Fibroblast of lung (primary cell): ENCODE measurements around the gene CCDC88C. TPM values are rescaled to one million over a fixed set of nuclear protein-coding genes. Genes with fewer than 3 reads are reported as not detected.

Experiments
- DNase-seq, 2 donors: peaks; one replicate each; pipeline versions ENCODE4 v3.0.0 to v3.0.0-alpha.2; 2010; ENCODE audit warnings: low read depth in 2 of 2
- H2AFZ ChIP-seq: 2 replicates; pipeline ENCODE4 v1.5.1; 2012; ENCODE audit warnings: low read length, control low read depth, inconsistent platforms
- H3K27ac ChIP-seq: 2 replicates; pipeline ENCODE4 v1.5.1; 2011; ENCODE audit warnings: low read length, control low read depth; ENCODE audit not compliant: insufficient read depth
- H3K27me3 ChIP-seq: 2 replicates; pipeline ENCODE4 v1.5.1; 2011; ENCODE audit warnings: mild to moderate bottlenecking, low read length; ENCODE audit not compliant: control insufficient read depth, insufficient read depth
- H3K36me3 ChIP-seq: 2 replicates; pipeline ENCODE4 v1.5.1; 2011; ENCODE audit warnings: low read length; ENCODE audit not compliant: control insufficient read depth, insufficient read depth
- H3K4me1 ChIP-seq: 2 replicates; pipeline ENCODE4 v1.5.1; 2011; ENCODE audit warnings: low read length; ENCODE audit not compliant: control insufficient read depth, insufficient read depth; ENCODE audit errors: extremely low read depth
- H3K4me2 ChIP-seq: 2 replicates; pipeline ENCODE4 v1.5.1; 2011; ENCODE audit warnings: low read length, control low read depth; ENCODE audit not compliant: insufficient read depth; ENCODE audit errors: extremely low read depth
- H3K4me3 ChIP-seq, 4 experiments: fragments of 200-600 bp in 1 of 4; sonication (generic) in 1 of 4; replicated peaks in 1 of 4; 2 replicates each; pipeline ENCODE4 v1.5.1; 2011 to 2016; ENCODE audit warnings: low read length in 4 of 4, low read depth in 3 of 4, mild to moderate bottlenecking in 3 of 4, control low read depth in 2 of 4, inconsistent platforms in 1 of 4, mixed read lengths in 1 of 4; ENCODE audit not compliant: insufficient read depth in 1 of 4; ENCODE audit errors: control extremely low read depth in 1 of 4
- H3K79me2 ChIP-seq: 2 replicates; pipeline ENCODE4 v1.5.1; 2012; ENCODE audit warnings: mild to moderate bottlenecking, low read length, inconsistent platforms; ENCODE audit not compliant: control insufficient read depth, insufficient read depth
- H3K9ac ChIP-seq: 2 replicates; pipeline ENCODE4 v1.5.1; 2011; ENCODE audit warnings: mild to moderate bottlenecking, low read length, control low read depth; ENCODE audit not compliant: insufficient read depth
- H3K9me3 ChIP-seq: 2 replicates; pipeline ENCODE4 v1.5.1; 2012; ENCODE audit warnings: low read depth, low read length; ENCODE audit not compliant: control insufficient read depth, insufficient read depth
- H4K20me1 ChIP-seq: 2 replicates; pipeline ENCODE4 v1.5.1; 2011; ENCODE audit warnings: low read length; ENCODE audit not compliant: control insufficient read depth, insufficient read depth; ENCODE audit errors: extremely low read depth
- CTCF ChIP-seq, 2 donors: IDR thresholded peaks in 1 of 2; conservative IDR thresholded peaks in 1 of 2; 1 replicate in 1 of 2; 2 replicates in 1 of 2; pipeline ENCODE4 v1.5.1; 2011 to 2012; ENCODE audit warnings: low read length in 2 of 2, control low read depth in 1 of 2, inconsistent platforms in 1 of 2, low read depth in 1 of 2, mild to moderate bottlenecking in 1 of 2
- EZH2 ChIP-seq: IDR thresholded peaks from 2 replicates; pipeline ENCODE4 v1.5.1; 2012; ENCODE audit warnings: low read length, control low read depth, mild to moderate bottlenecking; ENCODE audit errors: missing control alignments
- polyA plus RNA-seq, 2 donors: library from polyadenylated mRNA; depleted of rRNA in 1 of 2; stranded (reverse) in 1 of 2; unstranded in 1 of 2; fragments of >200 nt; gene quantifications; 2 replicates each; pipeline ENCODE4 v1.2.1, GENCODE V29; 2011 to 2012; ENCODE audit warnings: missing spikeins in 1 of 2
- total RNA-seq: library from RNA; depleted of rRNA; stranded (reverse); fragments of >200 nt; gene quantifications from 2 replicates; pipeline ENCODE4 v1.2.1, GENCODE V29; 2014

CCDC88C gene
- total and polyA plus RNA-seq, 2 donors (not counting 1 experiment from before 2014, with no cell fraction given) = 0.02 to 0.17 TPM

DNA sequence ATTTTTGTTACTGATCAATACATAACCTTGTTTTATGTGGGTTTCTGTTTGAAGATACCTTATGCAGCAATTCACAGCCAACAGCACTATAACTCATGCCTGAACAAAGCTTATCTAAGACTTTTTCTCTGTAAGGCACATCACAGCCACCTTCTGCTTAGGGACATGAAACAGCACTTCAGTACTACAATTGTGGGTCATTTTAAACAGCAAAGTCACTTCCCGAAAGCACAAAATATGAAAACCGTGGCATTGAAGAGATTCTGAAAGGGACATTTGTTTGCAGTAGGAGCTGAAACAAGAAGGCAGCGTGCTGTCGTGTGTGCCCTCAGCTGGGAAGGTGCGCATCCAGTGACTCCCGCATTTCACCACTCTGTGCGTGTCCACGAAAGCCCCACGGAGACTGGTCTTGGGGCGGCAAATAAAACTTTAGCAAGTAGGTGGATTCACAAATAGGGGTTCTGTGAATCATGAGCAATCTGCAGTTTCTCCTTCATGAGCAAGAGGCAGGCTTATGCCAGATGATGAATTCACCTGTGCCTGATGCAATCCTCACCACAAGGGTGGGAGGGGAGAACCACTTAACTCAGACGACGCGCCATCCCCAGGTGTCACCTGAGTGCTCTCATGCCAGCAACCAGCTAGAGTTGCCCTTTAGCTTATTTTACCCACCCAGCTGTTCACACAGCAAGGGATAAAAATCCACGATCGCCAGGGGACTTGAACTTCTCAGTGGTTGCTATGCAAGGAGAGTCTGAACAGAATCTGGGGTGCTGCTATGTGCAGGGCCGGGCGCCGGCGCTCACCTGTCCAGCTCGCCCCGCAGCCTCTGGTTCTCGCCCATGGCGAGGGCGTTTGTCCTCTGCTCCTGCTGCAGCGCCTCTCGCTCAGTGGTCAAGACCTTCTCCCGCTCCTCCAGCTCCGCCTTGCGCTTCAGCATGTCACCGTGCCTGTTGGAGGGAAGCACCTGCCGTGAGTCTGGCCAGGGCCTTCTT, 118.2 kb downstream of the CCDC88C start:
- H3K79me2 ChIP-seq = no peaks in the 10 kb centered on the region
- no peaks in the 10 kb centered on the region for H3K9me3 ChIP-seq
- H3K27ac ChIP-seq = no peak overlapping the region
- no peaks in the 10 kb centered on the region for H4K20me1 ChIP-seq
- TF ChIP-seq EZH2 (no peak), CTCF (conservative IDR thresholded peaks at IDR 0.05 in 1 of 2, IDR thresholded peaks at IDR 0.05 in 1 of 2; ENCODE audit: low read depth in 1 of 2, low read length in 2 of 2) (no peak)
- DNase-seq = peak in 1 of 2 donors; percentile 12
- peaks cover 2% of the 10 kb centered on the region for H3K27me3 ChIP-seq
- H3K36me3 ChIP-seq = no peaks in the 10 kb centered on the region
- no peaks in the 10 kb centered on the region for H3K4me1 ChIP-seq
- H3K9ac ChIP-seq = no peak overlapping the region
- no peak overlapping the region for H2AFZ ChIP-seq
- no peak overlapping the region for H3K4me2 ChIP-seq
- H3K4me3 ChIP-seq = no peak overlapping the region

DNA sequence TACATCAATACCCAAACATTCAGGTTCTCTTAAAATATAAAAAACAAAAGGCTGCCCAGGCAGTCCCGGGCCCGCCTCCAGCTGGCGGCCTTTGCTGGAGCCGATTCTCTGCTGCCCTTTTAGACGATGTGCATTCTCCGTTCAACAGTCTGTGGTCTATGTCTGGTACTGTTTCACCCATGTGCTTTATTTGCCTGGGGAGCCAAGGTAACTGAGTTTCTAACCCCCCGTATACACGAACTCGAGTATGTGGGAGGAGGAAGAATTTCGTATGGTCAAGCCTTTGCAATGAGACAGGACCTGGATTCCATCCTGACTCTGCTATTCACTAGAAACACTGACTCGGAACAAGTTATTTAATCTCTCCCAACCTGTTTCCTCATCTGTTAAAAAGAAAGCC, 119.0 kb downstream of the CCDC88C start:
- peak in 1 of 2 donors; percentile 70 for DNase-seq
- Histone ChIP-seq H3K4me3 (no peak overlapping the region), H2AFZ (no peak overlapping the region), H3K27ac (no peak overlapping the region), H3K79me2 (no peaks in the 10 kb centered on the region), H3K4me1 (no peaks in the 10 kb centered on the region), H3K27me3 (peaks cover 2% of the 10 kb centered on the region), H3K36me3 (no peaks in the 10 kb centered on the region), H3K4me2 (no peak overlapping the region), H3K9ac (no peak overlapping the region), H3K9me3 (no peaks in the 10 kb centered on the region), H4K20me1 (no peaks in the 10 kb centered on the region)
- TF ChIP-seq CTCF (conservative IDR thresholded peaks at IDR 0.05 in 1 of 2, IDR thresholded peaks at IDR 0.05 in 1 of 2; ENCODE audit: low read depth in 1 of 2, low read length in 2 of 2) = no peak
- no peak for TF ChIP-seq EZH2

DNA sequence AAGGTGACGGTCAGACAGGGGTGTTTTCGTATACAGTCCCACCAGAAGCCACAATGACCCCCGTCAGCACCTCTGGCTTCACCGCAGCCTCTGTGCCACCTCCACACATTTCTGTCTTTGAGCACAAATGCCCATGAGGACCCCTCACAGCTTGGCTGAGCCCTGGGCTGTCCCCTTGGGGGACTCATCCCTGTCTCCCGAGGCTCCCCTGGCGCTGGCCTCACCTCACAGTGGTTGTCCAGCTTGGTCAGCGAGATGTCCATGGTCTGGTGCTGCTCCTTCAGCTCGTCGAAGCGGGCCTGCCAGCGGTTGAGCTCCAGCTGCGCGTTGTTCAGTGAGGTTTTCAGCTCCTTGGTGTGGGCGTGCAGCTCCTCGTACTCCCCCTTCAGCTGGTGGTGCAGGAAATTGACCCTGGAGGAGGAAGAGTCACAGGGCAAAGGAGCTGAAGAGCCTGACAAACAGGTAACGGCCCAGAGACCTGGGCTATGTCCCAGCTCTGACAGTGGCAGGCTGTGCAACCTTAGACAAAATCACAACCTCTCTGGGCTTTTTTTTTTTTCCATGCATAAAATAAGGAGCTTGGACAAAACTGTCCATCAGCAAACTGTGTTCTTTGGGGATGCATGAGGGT, 120.4 kb downstream of the CCDC88C start:
- H3K9ac ChIP-seq = no peak overlapping the region
- H3K36me3 ChIP-seq = no peaks in the 10 kb centered on the region
- H3K9me3 ChIP-seq = no peaks in the 10 kb centered on the region
- no peak overlapping the region for H3K4me2 ChIP-seq
- no peak overlapping the region for H3K27ac ChIP-seq
- H2AFZ ChIP-seq = no peak overlapping the region
- H4K20me1 ChIP-seq = no peaks in the 10 kb centered on the region
- H3K27me3 ChIP-seq = peaks cover under 1% of the 10 kb centered on the region
- no peaks in the 10 kb centered on the region for H3K79me2 ChIP-seq
- TF ChIP-seq EZH2 = no peak
- TF ChIP-seq CTCF (conservative IDR thresholded peaks at IDR 0.05 in 1 of 2, IDR thresholded peaks at IDR 0.05 in 1 of 2; ENCODE audit: low read depth in 1 of 2, low read length in 2 of 2) = no peak
- DNase-seq = no peak
- no peaks in the 10 kb centered on the region for H3K4me1 ChIP-seq
- H3K4me3 ChIP-seq = no peak overlapping the region
